GM19351 (cell line): ENCODE results near the gene VSIG2.

Experiments used
- ATAC-seq: cut with Tn5 transposase; IDR thresholded peaks from one replicate; pipeline ENCODE4 v1.9.1; 2021; ENCODE audit warnings: mild to moderate bottlenecking, moderate library complexity; ENCODE audit not compliant: unreplicated experiment

Gene VSIG2

GRCh38 chr11:124725719-124726105, 26.3 kb downstream of the VSIG2 start:
- peak; percentile 8 for ATAC-seq

- ATAC-seq = peak; percentile 73
Observed at GRCh38 chr11:124724979-124725718, 26.9 kb downstream of the VSIG2 start.

DNA sequence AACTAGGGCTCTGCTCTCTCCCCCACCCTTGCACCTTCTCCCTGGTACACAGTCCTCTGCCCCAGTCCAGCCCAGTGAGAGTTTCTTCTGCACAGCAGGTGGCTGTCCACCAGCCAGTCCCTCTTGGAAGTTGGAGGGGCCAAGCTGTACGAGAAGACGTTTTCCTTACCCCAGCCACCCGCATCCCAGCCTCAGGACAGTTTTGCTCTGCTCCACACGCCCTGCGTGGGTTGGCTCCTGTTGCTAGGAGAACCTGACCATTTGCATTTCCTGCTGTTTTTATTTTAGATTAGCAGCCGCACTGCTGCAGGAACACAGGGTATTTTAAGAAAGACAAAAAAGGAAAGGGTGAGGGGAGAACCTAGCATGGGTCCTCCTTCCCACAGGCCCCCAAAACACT, 29.9 kb downstream of the VSIG2 start:
- ATAC-seq = no peak

DNA sequence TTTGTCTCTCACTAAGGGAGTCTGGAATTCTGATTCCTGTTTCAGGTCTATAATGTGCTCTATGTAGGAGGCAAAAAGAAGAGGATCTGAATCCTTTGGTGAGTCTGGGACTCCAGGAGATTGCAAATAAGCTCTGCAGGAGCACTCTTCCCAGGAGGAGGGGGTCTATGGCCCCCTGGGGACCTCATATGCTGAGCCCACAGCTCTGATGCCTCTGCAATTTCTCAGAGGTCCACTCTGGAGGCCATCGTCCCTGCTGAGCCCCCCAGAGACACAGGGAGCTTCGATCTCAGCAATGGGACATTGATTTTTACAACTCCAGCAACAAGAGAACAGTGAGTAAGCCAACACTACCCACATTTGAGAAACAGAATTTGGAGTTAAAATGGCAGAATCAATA, 32.5 kb downstream of the VSIG2 start:
- no peak for ATAC-seq

DNA sequence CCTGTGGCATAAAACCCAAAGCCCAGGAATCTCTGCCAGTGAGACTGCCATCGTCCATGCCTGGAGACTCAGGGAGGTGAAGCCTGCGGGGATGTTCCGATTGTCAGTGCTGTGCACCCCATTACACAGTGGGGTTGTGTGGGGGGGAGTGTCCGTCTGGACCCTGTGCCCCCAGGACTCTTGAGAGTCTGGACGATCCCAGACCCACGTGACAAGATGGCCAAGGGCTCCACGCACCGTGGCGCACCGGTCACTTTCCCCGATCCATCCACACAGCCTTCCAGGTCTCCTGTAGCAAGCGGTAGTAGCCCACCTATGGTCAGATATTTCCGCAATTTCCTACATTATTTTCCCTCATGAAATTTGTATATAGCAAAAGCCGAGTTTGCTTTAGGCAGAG, 33.3 kb downstream of the VSIG2 start:
- no peak for ATAC-seq

DNA sequence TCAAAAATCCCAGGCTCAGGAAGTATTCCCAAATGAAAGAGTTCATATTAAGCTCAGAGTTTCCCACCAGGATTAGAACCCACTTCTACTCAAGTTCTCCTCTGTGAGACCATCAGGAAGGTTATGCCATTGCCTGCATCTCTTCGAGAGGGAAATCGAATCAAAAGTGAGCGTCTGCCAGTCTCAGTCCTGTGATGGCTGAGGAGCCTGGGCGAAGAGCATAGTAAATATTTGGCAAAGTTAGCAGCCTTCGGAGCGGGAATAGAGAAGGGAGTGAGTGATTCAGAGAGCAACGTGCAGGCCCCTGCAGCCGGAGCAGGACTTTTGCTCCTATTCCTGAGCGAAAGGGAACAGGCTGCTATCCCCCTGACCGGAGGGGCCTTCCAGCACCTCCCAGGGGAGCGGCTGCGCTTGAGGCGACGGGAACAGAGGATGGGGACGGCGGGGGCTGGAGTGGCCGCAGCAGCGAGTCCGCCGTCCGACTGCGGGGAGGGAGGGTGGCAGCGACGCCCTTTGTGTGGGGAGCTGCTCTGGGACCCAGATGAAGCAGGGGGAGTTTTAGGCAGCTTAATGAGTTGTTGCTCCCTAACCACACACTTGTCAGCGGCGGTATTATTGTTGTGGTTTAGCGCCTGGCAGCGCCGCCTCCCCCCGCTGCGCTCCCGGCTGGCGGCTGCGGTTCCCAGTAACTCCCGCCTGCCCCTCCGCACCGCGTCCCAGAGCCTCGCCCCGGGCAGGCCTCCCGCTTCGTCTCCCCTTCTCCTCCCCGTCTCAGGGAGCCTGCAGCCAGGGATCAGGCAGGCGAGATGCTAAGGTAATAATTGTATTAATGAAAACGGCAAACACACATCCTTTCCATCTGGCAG, 34.0 kb downstream of the VSIG2 start:
- no peak for ATAC-seq

- peak; percentile 68 for ATAC-seq
Observed at GRCh38 chr11:124717421-124717785, 34.7 kb downstream of the VSIG2 start.

GRCh38 chr11:124716591-124716990, 35.5 kb downstream of the VSIG2 start:
- ATAC-seq = no peak

DNA sequence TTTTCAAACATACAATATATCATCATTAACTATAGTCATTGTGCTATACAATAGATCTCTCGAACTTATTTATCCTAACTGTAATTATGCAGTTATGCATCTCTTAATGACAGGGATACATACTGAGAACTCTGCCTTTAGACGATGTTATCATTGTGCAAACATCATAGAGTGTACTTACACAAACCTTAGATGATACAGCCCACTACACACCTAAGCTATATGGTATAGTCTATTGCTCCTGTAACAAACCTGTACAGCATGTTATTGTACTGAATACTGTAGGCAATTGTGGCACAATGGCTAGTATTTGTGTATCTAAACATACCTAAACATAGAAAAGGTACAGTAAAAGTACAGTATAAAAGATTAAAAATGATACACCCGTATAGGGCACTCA, 39.7 kb downstream of the VSIG2 start:
- ATAC-seq = no peak

GRCh38 chr11:124707829-124708228, 44.2 kb downstream of the VSIG2 start:
- ATAC-seq = no peak

GRCh38 chr11:124700028-124700427, 52.0 kb downstream of the VSIG2 start:
- no peak for ATAC-seq

- ATAC-seq = no peak
Observed at GRCh38 chr11:124699547-124699946, 52.5 kb downstream of the VSIG2 start.
